Nephron progenitor cell (in vitro differentiated cells): ENCODE measurements around the gene ITGAE.

ENCODE experiments used
- DNase-seq: peaks from one replicate; pipeline ENCODE4 v3.0.0; 2021
- H3K27ac Mint-ChIP-seq: 2 replicates; pipeline ENCODE4 v1.8.0; 2021; ENCODE audit warnings: mild to moderate bottlenecking, moderate library complexity, mixed read lengths
- H3K27me3 Mint-ChIP-seq: 2 replicates; pipeline ENCODE4 v1.8.0; 2021; ENCODE audit warnings: mild to moderate bottlenecking, low read depth, mixed read lengths; ENCODE audit not compliant: poor library complexity
- H3K36me3 Mint-ChIP-seq: 2 replicates; pipeline ENCODE4 v1.8.0; 2021; ENCODE audit warnings: low read depth, mixed read lengths
- H3K4me1 Mint-ChIP-seq: 2 replicates; pipeline ENCODE4 v1.8.0; 2021; ENCODE audit warnings: mixed read lengths
- H3K4me3 Mint-ChIP-seq: 2 replicates; pipeline ENCODE4 v1.8.0; 2021; ENCODE audit warnings: mild to moderate bottlenecking, moderate library complexity, mixed read lengths
- H3K9me3 Mint-ChIP-seq: 2 replicates; pipeline ENCODE4 v1.8.0; 2021; ENCODE audit warnings: mild to moderate bottlenecking, moderate library complexity, mixed read lengths
- CTCF ChIP-seq: fragments of 200-600 bp; sonication (generic); IDR thresholded peaks from 2 replicates; pipeline ENCODE4 v1.5.0; 2021; ENCODE audit warnings: antibody characterized with exemption

Gene ITGAE

GRCh38 chr17:3780986-3781385 is 20.0 kb downstream of the ITGAE start:
- no peak for TF ChIP-seq CTCF
- no peaks in the 10 kb centered on the region for H3K4me1 Mint-ChIP-seq

DNA sequence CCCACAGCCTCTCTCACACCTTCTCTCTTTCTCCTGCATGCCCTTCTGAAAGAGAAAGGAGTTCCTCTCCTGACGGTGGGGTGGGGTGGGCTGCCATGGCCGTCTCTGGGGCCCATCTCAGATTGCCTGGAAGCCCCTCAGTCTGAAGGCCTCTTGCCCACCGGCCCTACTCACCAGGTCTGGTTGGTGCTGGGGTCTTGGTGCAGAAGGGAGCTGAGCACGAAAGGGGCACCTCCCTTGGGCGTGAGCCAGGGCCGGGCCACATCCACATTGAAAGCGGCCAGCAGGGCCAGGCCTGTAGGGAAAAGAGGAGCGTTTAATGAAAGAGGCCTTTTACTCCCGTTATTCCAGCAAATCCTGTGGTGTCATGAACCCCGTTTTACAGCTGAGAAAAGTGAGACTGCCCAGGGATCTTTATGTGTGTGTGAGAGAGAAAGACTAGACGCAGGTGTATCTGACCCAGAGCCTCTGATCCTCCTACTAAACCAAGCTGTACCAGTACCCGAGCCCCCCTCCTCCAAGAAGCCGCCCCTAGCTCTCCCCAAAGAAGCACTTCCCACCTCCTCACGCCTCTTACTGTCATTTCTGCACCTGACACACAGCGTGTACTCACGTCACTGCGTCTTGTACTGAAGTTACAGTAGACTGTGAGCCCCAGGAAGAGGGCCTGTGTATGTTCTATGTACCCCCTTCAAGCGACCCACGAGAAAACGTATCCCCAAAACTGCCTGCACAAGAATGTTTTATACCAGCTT is 23.4 kb downstream of the ITGAE start:
- no peak overlapping the region for H3K27ac Mint-ChIP-seq
- H3K27me3 Mint-ChIP-seq, result peaks cover 4% of the 10 kb centered on the region

More at GRCh38 chr17:3780986-3781385, 20.0 kb downstream of the ITGAE start:
- Mint-ChIP-seq H3K27me3 (peaks cover 7% of the 10 kb centered on the region), H3K9me3 (peaks cover 10% of the 10 kb centered on the region), H3K36me3 (no peaks in the 10 kb centered on the region), H3K27ac (no peak overlapping the region), H3K4me3 (no peak overlapping the region)
- DNase-seq, result no peak

DNA sequence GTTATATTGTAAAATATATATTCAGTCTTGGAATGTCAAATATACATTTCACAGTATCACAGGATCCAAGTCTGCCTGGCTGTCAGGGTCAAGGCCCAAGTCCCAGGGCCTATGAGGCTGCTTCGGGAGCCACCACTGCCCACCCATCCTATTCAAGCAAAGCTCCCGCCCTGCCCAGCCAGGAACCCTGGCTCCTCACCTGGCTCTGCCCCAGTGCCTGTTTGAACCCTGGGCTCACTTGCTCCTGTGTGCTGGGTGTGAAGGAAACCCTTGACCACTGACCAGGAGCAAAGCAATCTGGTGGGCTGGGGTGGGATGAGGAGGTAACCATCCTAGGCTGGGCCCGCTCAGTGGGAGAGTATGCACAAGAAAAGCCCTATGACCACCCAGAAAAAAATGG is 27.0 kb downstream of the ITGAE start:
- H3K27ac Mint-ChIP-seq, result no peak overlapping the region
- no peaks in the 10 kb centered on the region for H3K27me3 Mint-ChIP-seq
- no peaks in the 10 kb centered on the region for H3K9me3 Mint-ChIP-seq
- H3K36me3 Mint-ChIP-seq, result no peaks in the 10 kb centered on the region
- peaks cover 19% of the 10 kb centered on the region for H3K4me1 Mint-ChIP-seq
- DNase-seq, result no peak
- TF ChIP-seq CTCF, result no peak
- H3K4me3 Mint-ChIP-seq, result no peak overlapping the region

More for the DNA sequence above, 23.4 kb downstream of the ITGAE start:
- DNase-seq, result no peak
- Mint-ChIP-seq H3K4me3 (no peak overlapping the region), H3K9me3 (no peaks in the 10 kb centered on the region), H3K4me1 (no peaks in the 10 kb centered on the region), H3K36me3 (no peaks in the 10 kb centered on the region)
- TF ChIP-seq CTCF, result no peak

- Mint-ChIP-seq H3K9me3 (peaks cover 2% of the 10 kb centered on the region), H3K27ac (peak overlapping the region; percentile 64), H3K4me1 (peaks cover 24% of the 10 kb centered on the region), H3K36me3 (peaks cover 2% of the 10 kb centered on the region), H3K4me3 (no peak overlapping the region), H3K27me3 (peaks cover 2% of the 10 kb centered on the region)
- no peak for DNase-seq
- TF ChIP-seq CTCF, result no peak
Observed at GRCh38 chr17:3773511-3773910, 27.5 kb downstream of the ITGAE start.

DNA sequence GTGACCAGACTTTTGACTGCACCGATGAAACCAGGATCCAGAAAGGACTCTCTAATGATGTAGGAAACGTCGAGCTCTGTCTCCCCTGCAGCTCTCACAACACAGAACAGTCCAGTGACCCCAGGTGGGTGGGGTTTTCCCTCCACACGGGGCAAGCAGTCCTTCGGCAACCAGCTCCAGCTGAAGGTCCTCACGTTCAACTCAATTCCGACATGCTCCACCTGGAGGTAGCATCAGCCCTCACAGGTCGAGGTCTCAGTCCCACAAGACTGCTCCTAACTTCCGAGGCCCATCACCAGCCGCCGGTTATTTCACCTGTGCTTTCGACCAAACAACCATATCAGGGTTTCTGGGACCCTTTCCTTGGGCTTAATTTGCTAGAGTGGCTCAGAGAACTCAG is 28.2 kb downstream of the ITGAE start:
- Mint-ChIP-seq H3K4me1 (peaks cover 24% of the 10 kb centered on the region), H3K9me3 (peaks cover 8% of the 10 kb centered on the region), H3K27me3 (peaks cover 4% of the 10 kb centered on the region), H3K36me3 (peaks cover 5% of the 10 kb centered on the region), H3K4me3 (no peak overlapping the region), H3K27ac (no peak overlapping the region)
- no peak for DNase-seq
- no peak for TF ChIP-seq CTCF

DNA sequence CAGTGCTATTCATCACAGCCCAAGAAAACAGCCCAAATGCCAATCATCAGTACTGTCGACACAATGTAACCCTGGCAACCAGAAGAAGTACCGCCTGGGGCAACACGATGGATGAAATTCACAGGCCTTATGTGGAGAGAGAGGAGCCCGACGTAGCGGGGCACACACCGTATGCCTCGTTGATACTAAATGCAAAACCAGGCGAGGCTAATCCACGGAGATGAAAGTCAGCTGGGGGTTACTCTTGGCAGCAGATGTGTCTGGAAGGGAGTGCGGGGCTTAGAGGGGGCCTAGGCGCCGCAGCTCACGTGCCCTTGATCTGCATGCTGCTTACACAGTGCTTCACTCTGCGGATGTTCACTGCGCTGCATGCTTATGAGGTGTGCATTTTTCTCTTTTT is 29.8 kb downstream of the ITGAE start:
- H3K9me3 Mint-ChIP-seq, result peaks cover 19% of the 10 kb centered on the region

More for the DNA sequence above, 29.8 kb downstream of the ITGAE start:
- H3K4me3 Mint-ChIP-seq, result no peak overlapping the region
- no peak for DNase-seq
- peaks cover 4% of the 10 kb centered on the region for H3K27me3 Mint-ChIP-seq
- TF ChIP-seq CTCF, result no peak
- peaks cover 24% of the 10 kb centered on the region for H3K4me1 Mint-ChIP-seq
- H3K27ac Mint-ChIP-seq, result no peak overlapping the region
- peaks cover 5% of the 10 kb centered on the region for H3K36me3 Mint-ChIP-seq
